Sigmoid colon (tissue), 7 donors: ENCODE results near the gene PSME3IP1. TPM values are rescaled to one million over a fixed set of nuclear protein-coding genes. Genes with fewer than 3 reads are reported as not detected.

Experiments
- DNase-seq: peaks from one replicate; pipeline ENCODE4 v3.0.0-alpha.2; 2019
- H3K27ac ChIP-seq, 4 donors: fragments of 200-600 bp; sonication (generic); one replicate each; pipeline ENCODE4 v1.5.1; 2016 to 2019; ENCODE audit warnings: mild to moderate bottlenecking in 1 of 4
- H3K27me3 ChIP-seq, 3 donors: fragments of 200-600 bp; sonication (generic); one replicate each; pipeline ENCODE4 v1.5.1; 2019; ENCODE audit warnings: mild to moderate bottlenecking in 1 of 3
- H3K36me3 ChIP-seq, 4 donors: fragments of 200-600 bp; sonication (generic); one replicate each; pipeline ENCODE4 v1.5.1; 2016 to 2019
- H3K4me1 ChIP-seq, 4 donors: fragments of 200-600 bp; sonication (generic); one replicate each; pipeline ENCODE4 v1.5.1; 2017 to 2019
- H3K4me3 ChIP-seq, 4 donors: fragments of 200-600 bp; sonication (generic); one replicate each; pipeline ENCODE4 v1.5.1; 2017 to 2019; ENCODE audit warnings: mild to moderate bottlenecking in 2 of 4, moderate library complexity in 1 of 4
- H3K9me3 ChIP-seq, 4 donors: fragments of 200-600 bp in 3 of 4; sonication (generic) in 3 of 4; one replicate each; pipeline versions ENCODE4 v1.5.1 to v1.6.1; 2013 to 2019
- EP300 ChIP-seq, 4 donors: sonication (generic); formaldehyde crosslinking; IDR thresholded peaks; one replicate each; pipeline ENCODE4 v1.6.1; 2017; ENCODE audit warnings: antibody characterized with exemption in 4 of 4
- POLR2A ChIP-seq, 2 donors: fragments of 450-650 bp; IDR thresholded peaks; one replicate each; pipeline ENCODE4 v1.6.1; 2016; ENCODE audit warnings: antibody characterized with exemption in 2 of 2, mild to moderate bottlenecking in 2 of 2, moderate library complexity in 2 of 2
- POLR2AphosphoS5 ChIP-seq, 4 donors: sonication (generic); formaldehyde crosslinking; IDR thresholded peaks; one replicate each; pipeline ENCODE4 v1.6.1; 2017; ENCODE audit warnings: antibody characterized with exemption in 4 of 4
- WGBS, 2 donors: extraction: QIAGEN DNeasy Blood & Tissue Kit; methylation state at CpG; one replicate each; pipeline ENCODE4 v1.1.7; 2013; 5-methylcytosine and 5-hydroxymethylcytosine counted together
- intact Hi-C: fragments of 100-400 bp; cut with DNase I; formaldehyde crosslinking; loops from one replicate; pipeline ENCODE4 v1.15.1; 2023
- polyA plus RNA-seq, 3 donors: library from polyadenylated mRNA; stranded (reverse); fragments of 200-250 nt; gene quantifications; one replicate each; pipeline ENCODE4 v1.2.3, GENCODE V29; 2013
- total RNA-seq, 4 donors: library from RNA; depleted of rRNA; stranded (reverse); fragments of >200 nt; gene quantifications; one replicate each; pipeline ENCODE4 v1.1.0, GENCODE V29; 2016
- TF ChIP-seq, protein P1 (sequence below), 4 experiments: fragments of 450-650 bp in 3 of 4; fragments of 200-600 bp in 1 of 4; IDR thresholded peaks; one replicate each; pipeline ENCODE4 v1.5.1; 2016 to 2019; ENCODE audit warnings: antibody characterized with exemption in 4 of 4, mild to moderate bottlenecking in 3 of 4, moderate library complexity in 2 of 4
- donor health status: healthy with polysubstance abuse.
- donor health status: Bipolar disorder and iron deficiency.
- donor health status: healthy.

The PSME3IP1 gene
- total and polyA plus RNA-seq, 7 donors, result 60.1 to 81.3 (median 73.9) TPM

DNA sequence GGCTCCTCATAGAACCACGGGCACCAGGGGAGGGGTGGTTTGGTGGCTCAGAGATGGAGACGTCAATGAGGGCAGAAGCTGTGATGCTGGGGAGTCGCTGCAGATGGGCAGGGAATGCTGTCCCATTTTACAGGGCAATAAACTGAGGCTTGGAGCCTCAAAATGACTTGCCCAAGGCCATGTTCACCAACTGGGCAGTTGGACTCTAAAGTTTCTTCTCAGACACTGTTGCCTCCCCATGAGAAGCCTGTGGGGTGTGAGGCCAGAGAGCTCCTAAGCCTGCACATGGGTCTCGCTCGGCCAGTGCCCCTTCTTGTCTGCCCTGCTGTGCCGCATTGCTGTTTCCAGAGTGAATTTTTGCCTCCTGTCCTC lies 54.9 kb downstream of the PSME3IP1 start:
- intact Hi-C loops, result no loop called here

DNA sequence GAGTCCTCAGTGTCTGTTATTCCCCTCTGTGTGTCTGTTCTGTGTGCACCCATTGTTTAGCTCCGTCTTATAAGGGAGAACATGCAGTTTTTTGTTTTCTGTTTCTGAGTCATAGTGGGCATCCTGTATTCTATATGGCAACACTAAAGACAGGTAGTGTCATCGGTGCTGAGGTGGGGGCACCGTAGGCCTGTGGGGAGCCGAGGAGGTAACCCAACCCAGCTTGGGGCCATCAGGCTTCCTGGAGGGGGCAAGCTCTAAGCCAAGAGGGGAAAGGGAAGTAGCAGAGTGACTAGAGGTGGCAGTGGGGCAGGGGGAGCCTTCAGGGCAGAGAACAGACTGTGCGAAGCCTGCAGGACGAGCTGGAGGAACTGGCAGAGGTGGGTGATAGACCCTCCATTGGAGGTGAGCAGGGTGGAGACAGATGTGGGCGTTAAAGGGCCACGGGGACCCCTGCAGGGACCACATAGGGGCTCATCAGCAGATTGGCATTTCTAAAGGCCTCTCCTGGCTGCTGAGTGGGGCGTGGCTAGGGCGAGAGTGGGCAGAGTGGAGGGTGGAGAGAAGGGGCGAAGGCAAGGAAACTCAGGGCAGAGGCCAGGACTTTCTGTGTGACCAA lies 57.0 kb downstream of the PSME3IP1 start:
- intact Hi-C loops, result no loop called here
- Histone ChIP-seq H3K9me3 (no peaks in the 10 kb centered on the region), H3K36me3 (peaks cover 0 to 12% (median 2%) of the 10 kb centered on the region in 4 donors), H3K27me3 (no peaks in the 10 kb centered on the region), H3K4me3 (no peak overlapping the region), H3K4me1 (peaks cover 0 to 7% (median 0%) of the 10 kb centered on the region in 4 donors), H3K27ac (no peak overlapping the region)
- 67 to 78% methylated on average over 11 of the region's 11 CpGs for WGBS, 2 donors
- DNase-seq, result no peak
- TF ChIP-seq, protein P1, sequence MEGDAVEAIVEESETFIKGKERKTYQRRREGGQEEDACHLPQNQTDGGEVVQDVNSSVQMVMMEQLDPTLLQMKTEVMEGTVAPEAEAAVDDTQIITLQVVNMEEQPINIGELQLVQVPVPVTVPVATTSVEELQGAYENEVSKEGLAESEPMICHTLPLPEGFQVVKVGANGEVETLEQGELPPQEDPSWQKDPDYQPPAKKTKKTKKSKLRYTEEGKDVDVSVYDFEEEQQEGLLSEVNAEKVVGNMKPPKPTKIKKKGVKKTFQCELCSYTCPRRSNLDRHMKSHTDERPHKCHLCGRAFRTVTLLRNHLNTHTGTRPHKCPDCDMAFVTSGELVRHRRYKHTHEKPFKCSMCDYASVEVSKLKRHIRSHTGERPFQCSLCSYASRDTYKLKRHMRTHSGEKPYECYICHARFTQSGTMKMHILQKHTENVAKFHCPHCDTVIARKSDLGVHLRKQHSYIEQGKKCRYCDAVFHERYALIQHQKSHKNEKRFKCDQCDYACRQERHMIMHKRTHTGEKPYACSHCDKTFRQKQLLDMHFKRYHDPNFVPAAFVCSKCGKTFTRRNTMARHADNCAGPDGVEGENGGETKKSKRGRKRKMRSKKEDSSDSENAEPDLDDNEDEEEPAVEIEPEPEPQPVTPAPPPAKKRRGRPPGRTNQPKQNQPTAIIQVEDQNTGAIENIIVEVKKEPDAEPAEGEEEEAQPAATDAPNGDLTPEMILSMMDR (IDR thresholded peaks at IDR 0.05), result no peak
- TF ChIP-seq POLR2AphosphoS5 (IDR thresholded peaks at IDR 0.05), result no peak
- TF ChIP-seq POLR2A (IDR thresholded peaks at IDR 0.05), result no peak
- no peak for TF ChIP-seq EP300 (IDR thresholded peaks at IDR 0.05)

More for the DNA sequence above, 54.9 kb downstream of the PSME3IP1 start:
- no peak for DNase-seq
- WGBS, 2 donors, result 91 to 92% methylated on average over 6 of the region's 6 CpGs
- Histone ChIP-seq H3K27ac (no peak overlapping the region), H3K36me3 (peaks cover 0 to 10% (median 2%) of the 10 kb centered on the region in 4 donors), H3K9me3 (no peaks in the 10 kb centered on the region), H3K4me3 (no peak overlapping the region), H3K4me1 (peaks cover 0 to 7% (median 0%) of the 10 kb centered on the region in 4 donors), H3K27me3 (no peaks in the 10 kb centered on the region)
- no peak for TF ChIP-seq EP300 (IDR thresholded peaks at IDR 0.05)
- TF ChIP-seq POLR2A (IDR thresholded peaks at IDR 0.05), result no peak
- TF ChIP-seq, protein P1 (IDR thresholded peaks at IDR 0.05), result no peak
- no peak for TF ChIP-seq POLR2AphosphoS5 (IDR thresholded peaks at IDR 0.05)

DNA sequence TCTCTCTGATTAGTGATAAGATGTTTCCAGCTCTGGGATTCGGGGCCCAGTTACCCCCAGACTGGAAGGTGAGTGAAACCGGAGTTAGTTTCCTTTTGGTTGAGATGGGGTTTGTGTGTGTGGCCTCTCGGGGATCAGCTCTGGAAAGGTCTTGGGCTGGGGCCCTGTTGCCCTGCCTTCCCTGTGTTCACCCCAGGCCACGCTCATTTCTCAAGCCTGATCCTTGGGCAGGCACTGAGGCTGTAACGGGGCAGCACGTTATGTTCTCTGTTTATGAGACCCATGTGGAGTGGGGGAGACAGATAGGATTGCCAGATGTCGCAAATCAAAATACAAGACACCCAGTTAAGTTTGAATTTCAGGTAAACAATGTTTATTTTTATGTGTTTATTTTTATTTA lies 58.0 kb downstream of the PSME3IP1 start:
- 92 to 93% methylated on average over 7 of the region's 7 CpGs for WGBS, 2 donors
- Histone ChIP-seq H3K36me3 (peaks cover 0 to 17% (median 2%) of the 10 kb centered on the region in 4 donors), H3K27ac (no peak overlapping the region), H3K4me3 (no peak overlapping the region), H3K4me1 (peaks cover 0 to 7% (median 0%) of the 10 kb centered on the region in 4 donors), H3K27me3 (no peaks in the 10 kb centered on the region), H3K9me3 (no peaks in the 10 kb centered on the region)
- TF ChIP-seq, protein P1 (IDR thresholded peaks at IDR 0.05), result no peak
- no peak for TF ChIP-seq POLR2A (IDR thresholded peaks at IDR 0.05)
- no peak for TF ChIP-seq EP300 (IDR thresholded peaks at IDR 0.05)
- TF ChIP-seq POLR2AphosphoS5 (IDR thresholded peaks at IDR 0.05), result no peak
- intact Hi-C loops, result no loop called here
- DNase-seq, result no peak

DNA sequence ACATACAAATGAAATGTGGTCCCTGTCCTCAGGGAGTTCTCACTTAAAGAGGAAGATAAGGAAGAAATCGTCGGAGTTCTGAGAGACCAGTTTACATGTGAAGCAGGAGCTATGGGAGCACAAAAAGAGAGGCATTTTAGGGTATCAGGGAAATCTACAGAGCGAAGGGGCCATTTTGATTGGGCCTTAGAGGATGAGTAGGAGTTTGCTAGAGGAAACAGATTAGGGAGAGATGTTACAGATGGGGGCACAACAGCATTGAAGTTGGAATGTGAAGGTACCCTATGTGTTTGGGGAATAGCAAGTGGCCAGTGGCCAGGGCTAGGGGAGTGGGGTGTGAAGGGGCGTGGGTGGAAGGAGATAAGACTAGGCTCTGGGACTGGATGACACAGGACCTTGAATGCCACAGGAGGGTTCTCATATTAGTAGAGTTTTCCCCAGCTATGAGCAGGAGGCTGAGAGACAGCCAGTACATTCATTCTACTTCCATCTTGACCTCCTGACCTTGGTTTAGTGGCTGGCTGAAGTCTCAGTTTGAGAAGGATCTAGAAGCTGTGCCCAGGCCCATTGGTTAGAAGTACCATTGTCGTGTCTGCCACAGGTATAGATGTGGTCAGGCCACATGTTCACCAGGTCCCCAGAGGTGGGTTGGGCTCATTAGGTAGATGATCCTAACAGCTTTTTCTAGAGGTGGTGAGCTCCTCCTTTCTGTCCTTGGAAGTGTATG lies 58.6 kb downstream of the PSME3IP1 start:
- TF ChIP-seq POLR2AphosphoS5 (IDR thresholded peaks at IDR 0.05) (no peak), EP300 (IDR thresholded peaks at IDR 0.05) (no peak), POLR2A (IDR thresholded peaks at IDR 0.05) (no peak)
- TF ChIP-seq, protein P1 (IDR thresholded peaks at IDR 0.05), result no peak
- H3K4me1 ChIP-seq, result peaks cover 0 to 7% (median 0%) of the 10 kb centered on the region in 4 donors
- H3K9me3 ChIP-seq, result no peaks in the 10 kb centered on the region
- H3K27me3 ChIP-seq, result no peaks in the 10 kb centered on the region
- peaks cover 0 to 23% (median 2%) of the 10 kb centered on the region in 4 donors for H3K36me3 ChIP-seq
- DNase-seq, result no peak
- intact Hi-C loops, result no loop called here
- WGBS, 2 donors, result 87 to 91% methylated on average over 5 of the region's 5 CpGs
- H3K27ac ChIP-seq, result no peak overlapping the region
- H3K4me3 ChIP-seq, result no peak overlapping the region
